CD14-positive monocyte (primary cell): ENCODE results near the gene CREB3L4. TPM values are rescaled to one million over a fixed set of nuclear protein-coding genes. Genes with fewer than 3 reads are reported as not detected.

ENCODE experiments used
- DNase-seq, 3 donors: peaks; one replicate each; pipeline ENCODE4 v3.0.0-alpha.2; 2011 to 2022
- H2AFZ ChIP-seq: 2 replicates; pipeline ENCODE4 v1.6.0; 2012; ENCODE audit warnings: mild to moderate bottlenecking, low read depth, low read length, inconsistent platforms; ENCODE audit not compliant: insufficient read depth, poor library complexity, severe bottlenecking
- H3K27ac ChIP-seq, 2 donors: 1 replicate in 1 of 2; 2 replicates in 1 of 2; pipeline ENCODE4 v1.5.1; 2012 to 2013; ENCODE audit warnings: low read length in 2 of 2, control low read depth in 1 of 2, inconsistent platforms in 1 of 2, low read depth in 1 of 2, mild to moderate bottlenecking in 1 of 2
- H3K27me3 ChIP-seq, 2 donors: one replicate each; pipeline versions ENCODE4 v1.6.0 to v1.6.1; 2011 to 2013; ENCODE audit warnings: low read length in 2 of 2; ENCODE audit not compliant: control insufficient read depth in 2 of 2, insufficient read depth in 2 of 2
- H3K36me3 ChIP-seq, 2 donors: replicated peaks in 1 of 2; 1 replicate in 1 of 2; 2 replicates in 1 of 2; pipeline versions ENCODE4 v1.5.1 to v1.6.1; 2012 to 2013; ENCODE audit warnings: low read length in 2 of 2, control low read depth in 1 of 2, inconsistent platforms in 1 of 2, mild to moderate bottlenecking in 1 of 2; ENCODE audit not compliant: insufficient read depth in 2 of 2, control insufficient read depth in 1 of 2
- H3K4me1 ChIP-seq, 2 donors: 1 replicate in 1 of 2; 2 replicates in 1 of 2; pipeline versions ENCODE4 v1.5.1 to v1.6.1; 2012 to 2013; ENCODE audit warnings: low read length in 2 of 2, control low read depth in 1 of 2, inconsistent platforms in 1 of 2, mild to moderate bottlenecking in 1 of 2, moderate library complexity in 1 of 2; ENCODE audit not compliant: insufficient read depth in 2 of 2, control insufficient read depth in 1 of 2
- H3K4me2 ChIP-seq: replicated peaks from 2 replicates; pipeline ENCODE3; 2012; ENCODE audit warnings: low read length, moderate library complexity, mild to moderate bottlenecking; ENCODE audit not compliant: poor library complexity, severe bottlenecking; ENCODE audit errors: extremely low read depth
- H3K4me3 ChIP-seq, 3 experiments: fragments of 200-600 bp in 1 of 3; sonication (generic) in 1 of 3; replicated peaks in 1 of 3; 1 replicate in 2 of 3; 2 replicates in 1 of 3; pipeline ENCODE4 v1.5.1; 2011 to 2013; ENCODE audit warnings: low read length in 3 of 3, mild to moderate bottlenecking in 3 of 3, control low read depth in 2 of 3, low read depth in 2 of 3, inconsistent platforms in 1 of 3, moderate library complexity in 1 of 3
- H3K79me2 ChIP-seq: 2 replicates; pipeline ENCODE4 v1.6.0; 2012; ENCODE audit warnings: mild to moderate bottlenecking, control low read depth, inconsistent platforms, low read length, moderate library complexity; ENCODE audit not compliant: insufficient read depth
- H3K9ac ChIP-seq: 2 replicates; pipeline ENCODE4 v1.6.0; 2017; ENCODE audit warnings: low read length, mild to moderate bottlenecking; ENCODE audit not compliant: insufficient read depth, poor library complexity, severe bottlenecking
- H3K9me3 ChIP-seq, 2 donors: replicated peaks in 1 of 2; 1 replicate in 1 of 2; 2 replicates in 1 of 2; pipeline versions ENCODE4 v1.5.1 to v1.6.1; 2012 to 2013; ENCODE audit warnings: low read length in 2 of 2, control low read depth in 1 of 2; ENCODE audit not compliant: control insufficient read depth in 1 of 2, insufficient read depth in 1 of 2
- H4K20me1 ChIP-seq: 2 replicates; pipeline ENCODE4 v1.6.0; 2012; ENCODE audit warnings: mild to moderate bottlenecking, low read length, control low read depth, moderate library complexity; ENCODE audit not compliant: insufficient read depth
- H3K27ac Mint-ChIP-seq, 7 donors: one replicate each; pipeline ENCODE4 v1.8.0; 2020; ENCODE audit warnings: mild to moderate bottlenecking in 7 of 7, mixed read lengths in 7 of 7, moderate library complexity in 6 of 7, inconsistent platforms in 2 of 7
- H3K27me3 Mint-ChIP-seq, 3 donors: one replicate each; pipeline ENCODE4 v1.8.0; 2021 to 2022; ENCODE audit warnings: low read depth in 3 of 3, mild to moderate bottlenecking in 3 of 3, mixed read lengths in 3 of 3, moderate library complexity in 3 of 3, inconsistent platforms in 1 of 3
- H3K36me3 Mint-ChIP-seq, 2 donors: one replicate each; pipeline ENCODE4 v1.8.0; 2020; ENCODE audit warnings: mixed read lengths in 2 of 2, inconsistent platforms in 1 of 2, mild to moderate bottlenecking in 1 of 2
- H3K4me1 Mint-ChIP-seq: one replicate; pipeline ENCODE4 v1.8.0; 2020; ENCODE audit warnings: mild to moderate bottlenecking, mixed read lengths
- H3K4me3 Mint-ChIP-seq, 2 donors: one replicate each; pipeline ENCODE4 v1.8.0; 2020; ENCODE audit warnings: mild to moderate bottlenecking in 2 of 2, mixed read lengths in 2 of 2, moderate library complexity in 1 of 2
- H3K9me3 Mint-ChIP-seq, 7 donors: one replicate each; pipeline ENCODE4 v1.8.0; 2020 to 2022; ENCODE audit warnings: mixed read lengths in 7 of 7, mild to moderate bottlenecking in 6 of 7, moderate library complexity in 6 of 7, inconsistent platforms in 2 of 7
- CTCF ChIP-seq: fragments of 200-600 bp; IDR thresholded peaks from one replicate; pipeline ENCODE4 v1.8.0; 2022; ENCODE audit warnings: antibody characterized with exemption, mild to moderate bottlenecking
- WGBS: methylation state at CpG from one replicate; pipeline ENCODE4 v1.1.5; 2013; ENCODE audit warnings: missing lambda C conversion rate; ENCODE audit not compliant: insufficient coverage; 5-methylcytosine and 5-hydroxymethylcytosine counted together
- intact Hi-C, 2 donors: fragments of 100-400 bp; cut with micrococcal nuclease; formaldehyde crosslinking; loops; one replicate each; pipeline versions ENCODE4 v1.15.0 to v1.15.1; 2023
- polyA plus RNA-seq, 3 donors: library from polyadenylated mRNA; depleted of rRNA in 1 of 3; unstranded in 2 of 3; stranded (reverse) in 1 of 3; fragments of 300-500 nt in 2 of 3; fragments of >200 nt in 1 of 3; fragmentation: Illumina TruSeq in 2 of 3; gene quantifications; 1 replicate in 2 of 3; 2 replicates in 1 of 3; pipeline ENCODE4 v1.2.3, GENCODE V29; 2012 to 2021

CREB3L4 gene
- polyA plus RNA-seq, 3 donors, result 5.0 to 7.6 (median 6.8) TPM

GRCh38 chr1:153919876-153920852 lies 47.5 kb upstream of the CREB3L4 start:
- H3K4me3 Mint-ChIP-seq, result peak overlapping the region in 1 of 2 donors; percentile 95
- H3K9me3 ChIP-seq, result no peaks in the 10 kb centered on the region
- H3K79me2 ChIP-seq, result peaks cover 75% of the 10 kb centered on the region
- H3K4me2 ChIP-seq, result peak overlapping the region; percentile 79
- H3K36me3 Mint-ChIP-seq, result peaks cover 19 to 38% of the 10 kb centered on the region in 2 donors
- intact Hi-C loops, result loop anchor here (5.0 kb wide), 3 partner anchors 37 to 113 kb away; partner anchors contain the start of genes CRTC2 (in 1 of the 2) and RAB13 (in 1 of the 2)
- H3K4me1 ChIP-seq, result peaks cover 31 to 39% of the 10 kb centered on the region in 2 donors
- H4K20me1 ChIP-seq, result peaks cover 59% of the 10 kb centered on the region
- WGBS, result 88% methylated on average over 2 of the region's 4 CpGs
- peak overlapping the region in 1 of 2 donors; percentile 52 for H3K27ac ChIP-seq
- no peaks in the 10 kb centered on the region for H3K9me3 Mint-ChIP-seq
- no peak for TF ChIP-seq CTCF
- peak overlapping the region in 1 of 3 experiments; percentile 83 for H3K4me3 ChIP-seq
- no peaks in the 10 kb centered on the region for H3K27me3 ChIP-seq
- H3K9ac ChIP-seq, result no peak overlapping the region
- peaks cover 40% of the 10 kb centered on the region for H3K4me1 Mint-ChIP-seq
- peak overlapping the region; percentile 18 for H2AFZ ChIP-seq
- peak overlapping the region in 6 of 7 donors; percentile 16 to 81 (median 65) for H3K27ac Mint-ChIP-seq
- peaks cover 0 to 3% (median 0%) of the 10 kb centered on the region in 3 donors for H3K27me3 Mint-ChIP-seq
- DNase-seq, result peak; percentile 37 to 56 (median 40)
- peaks cover 5 to 22% of the 10 kb centered on the region in 2 donors for H3K36me3 ChIP-seq

GRCh38 chr1:153921080-153921802 lies 46.5 kb upstream of the CREB3L4 start:
- Histone ChIP-seq H3K79me2 (peaks cover 64% of the 10 kb centered on the region), H3K4me1 (peaks cover 31 to 39% of the 10 kb centered on the region in 2 donors), H3K9ac (peak overlapping the region; percentile 65), H4K20me1 (peaks cover 50% of the 10 kb centered on the region), H3K4me2 (peak overlapping the region; percentile 79), H2AFZ (peak overlapping the region; percentile 72), H3K27ac (peak overlapping the region in 1 of 2 donors; percentile 74), H3K4me3 (peak overlapping the region; percentile 74 to 83 (median 80)), H3K36me3 (peaks cover 0 to 18% of the 10 kb centered on the region in 2 donors), H3K27me3 (no peaks in the 10 kb centered on the region), H3K9me3 (no peaks in the 10 kb centered on the region)
- H3K9me3 Mint-ChIP-seq, result no peaks in the 10 kb centered on the region
- 20% methylated on average over 1 of the region's 3 CpGs for WGBS
- no peak for TF ChIP-seq CTCF
- intact Hi-C loops, result loop anchor here (5.0 kb wide), 3 partner anchors 36 to 114 kb away; partner anchors contain the start of genes CRTC2 (in 1 of the 2) and RAB13 (in 1 of the 2)
- H3K27me3 Mint-ChIP-seq, result peaks cover 0 to 3% (median 0%) of the 10 kb centered on the region in 3 donors
- peaks cover 15 to 28% of the 10 kb centered on the region in 2 donors for H3K36me3 Mint-ChIP-seq
- peaks cover 40% of the 10 kb centered on the region for H3K4me1 Mint-ChIP-seq
- DNase-seq, result no peak
- peak overlapping the region in 6 of 7 donors; percentile 60 to 91 (median 80) for H3K27ac Mint-ChIP-seq
- H3K4me3 Mint-ChIP-seq, result peak overlapping the region; percentile 92 to 95
